H9 (cell line): Measurements from ENCODE around the gene WDR7. TPM values are rescaled to one million over a fixed set of nuclear protein-coding genes. Genes with fewer than 3 reads are reported as not detected.

Experiments used
- DNase-seq: peaks from one replicate; pipeline ENCODE4 v3.0.0-alpha.2; 2017
- H2AFZ ChIP-seq: one replicate; pipeline ENCODE4 v1.6.1; 2013; ENCODE audit warnings: mild to moderate bottlenecking, low read length, control low read depth, moderate library complexity
- H2AK5ac ChIP-seq: 2 replicates; pipeline ENCODE4 v1.6.1; 2013; ENCODE audit warnings: low read length, control low read depth, mixed read lengths; ENCODE audit not compliant: insufficient read length
- H2BK120ac ChIP-seq: one replicate; pipeline ENCODE4 v1.6.1; 2013; ENCODE audit warnings: low read depth, mild to moderate bottlenecking, low read length, control low read depth, inconsistent platforms; ENCODE audit not compliant: poor library complexity, severe bottlenecking
- H2BK12ac ChIP-seq: 2 replicates; pipeline ENCODE4 v1.6.1; 2013; ENCODE audit warnings: low read length, control low read depth, mixed read lengths, low read depth; ENCODE audit not compliant: insufficient read length
- H2BK15ac ChIP-seq: 2 replicates; pipeline ENCODE4 v1.6.1; 2013; ENCODE audit warnings: low read depth, low read length, control low read depth
- H2BK20ac ChIP-seq: one replicate; pipeline ENCODE4 v1.6.1; 2013; ENCODE audit warnings: low read depth, mild to moderate bottlenecking, low read length, control low read depth, inconsistent platforms; ENCODE audit not compliant: poor library complexity, severe bottlenecking
- H2BK5ac ChIP-seq: 2 replicates; pipeline ENCODE4 v1.6.1; 2013; ENCODE audit warnings: low read length, control low read depth, mixed read lengths; ENCODE audit not compliant: insufficient read length
- H3K14ac ChIP-seq: 2 replicates; pipeline ENCODE4 v1.6.1; 2013; ENCODE audit warnings: low read length, control low read depth; ENCODE audit not compliant: insufficient read depth
- H3K18ac ChIP-seq: 2 replicates; pipeline ENCODE4 v1.6.1; 2013; ENCODE audit warnings: low read depth, mild to moderate bottlenecking, mixed read lengths, low read length, control low read depth; ENCODE audit not compliant: insufficient read length
- H3K23ac ChIP-seq: 2 replicates; pipeline ENCODE4 v1.6.1; 2013; ENCODE audit warnings: low read length, control low read depth, mixed read lengths, low read depth; ENCODE audit not compliant: insufficient read length
- H3K23me2 ChIP-seq: 2 replicates; pipeline ENCODE4 v1.6.1; 2013; ENCODE audit warnings: low read depth, mild to moderate bottlenecking, mixed read lengths, low read length, control low read depth; ENCODE audit not compliant: insufficient read length, poor library complexity, severe bottlenecking
- H3K27ac ChIP-seq: 2 replicates; pipeline ENCODE4 v1.5.1; 2013; ENCODE audit warnings: low read length, control low read depth, mixed read lengths, low read depth; ENCODE audit not compliant: insufficient read length
- H3K27me3 ChIP-seq: 2 replicates; pipeline ENCODE4 v1.6.1; 2013; ENCODE audit warnings: low read length, control low read depth, inconsistent platforms; ENCODE audit not compliant: insufficient read depth
- H3K4ac ChIP-seq: 2 replicates; pipeline ENCODE4 v1.6.1; 2013; ENCODE audit warnings: low read depth, mild to moderate bottlenecking, control low read depth, inconsistent platforms, low read length, moderate library complexity
- H3K4me1 ChIP-seq: 2 replicates; pipeline ENCODE4 v1.6.1; 2013; ENCODE audit warnings: low read length, control low read depth, inconsistent platforms; ENCODE audit not compliant: insufficient read depth
- H3K4me2 ChIP-seq: 2 replicates; pipeline ENCODE4 v1.6.1; 2013; ENCODE audit warnings: low read length, control low read depth, mixed read lengths; ENCODE audit not compliant: insufficient read length, insufficient read depth
- H3K56ac ChIP-seq: 2 replicates; pipeline ENCODE4 v1.6.1; 2013; ENCODE audit warnings: low read depth, mild to moderate bottlenecking, mixed read lengths, low read length, control low read depth; ENCODE audit not compliant: insufficient read length
- H3K79me1 ChIP-seq: 2 replicates; pipeline ENCODE4 v1.6.1; 2013; ENCODE audit warnings: low read depth, mild to moderate bottlenecking, moderate library complexity, low read length, control low read depth, inconsistent platforms; ENCODE audit not compliant: insufficient read depth, poor library complexity, severe bottlenecking
- H3K79me2 ChIP-seq: 2 replicates; pipeline ENCODE4 v1.6.1; 2013; ENCODE audit warnings: low read length, control low read depth, inconsistent platforms; ENCODE audit not compliant: insufficient read depth
- H3K9ac ChIP-seq: 2 replicates; pipeline ENCODE4 v1.6.1; 2013; ENCODE audit warnings: low read length, control low read depth, mixed read lengths; ENCODE audit not compliant: insufficient read length; ENCODE audit errors: extremely low read depth
- H3K9me3 ChIP-seq: one replicate; pipeline ENCODE4 v1.6.1; 2013; ENCODE audit warnings: low read depth, low read length, inconsistent platforms; ENCODE audit not compliant: control insufficient read depth
- H3T11ph ChIP-seq: one replicate; pipeline ENCODE4 v1.6.1; 2013; ENCODE audit warnings: mild to moderate bottlenecking, low read length, control low read depth, inconsistent platforms
- H4K20me1 ChIP-seq: one replicate; pipeline ENCODE4 v1.6.1; 2013; ENCODE audit not compliant: control insufficient read depth, insufficient read length, insufficient read depth
- H4K5ac ChIP-seq: 2 replicates; pipeline ENCODE4 v1.6.1; 2013; ENCODE audit warnings: low read depth, mild to moderate bottlenecking, mixed read lengths, low read length, control low read depth; ENCODE audit not compliant: insufficient read length
- H4K8ac ChIP-seq: replicated peaks from 2 replicates; pipeline ENCODE4 v1.6.1; 2013; ENCODE audit warnings: low read length, control low read depth, mixed read lengths, low read depth; ENCODE audit not compliant: insufficient read length
- H4K91ac ChIP-seq: 2 replicates; pipeline ENCODE4 v1.6.1; 2013; ENCODE audit warnings: low read depth, mild to moderate bottlenecking, moderate library complexity, mixed read lengths, low read length, control low read depth; ENCODE audit not compliant: insufficient read length
- H3K27ac Mint-ChIP-seq, 3 experiments: 2 replicates in 2 of 3; 3 replicates in 1 of 3; pipeline ENCODE4 v1.8.0; 2020 to 2021; ENCODE audit warnings: mixed read lengths in 3 of 3, mild to moderate bottlenecking in 1 of 3, moderate library complexity in 1 of 3
- H3K27me3 Mint-ChIP-seq: 2 replicates; pipeline ENCODE4 v1.8.0; 2021; ENCODE audit warnings: low read depth, mild to moderate bottlenecking, moderate library complexity, mixed read lengths
- H3K36me3 Mint-ChIP-seq, 3 experiments: 2 replicates in 2 of 3; 3 replicates in 1 of 3; pipeline ENCODE4 v1.8.0; 2020 to 2021; ENCODE audit warnings: low read depth in 3 of 3, mixed read lengths in 3 of 3; ENCODE audit not compliant: insufficient read depth in 1 of 3
- H3K4me1 Mint-ChIP-seq, 2 experiments: 2 replicates each; pipeline ENCODE4 v1.8.0; 2020; ENCODE audit warnings: mixed read lengths in 2 of 2
- H3K4me3 Mint-ChIP-seq, 2 experiments: 2 replicates in 1 of 2; 3 replicates in 1 of 2; pipeline ENCODE4 v1.8.0; 2020 to 2021; ENCODE audit warnings: mild to moderate bottlenecking in 2 of 2, mixed read lengths in 2 of 2, moderate library complexity in 1 of 2
- H3K9me3 Mint-ChIP-seq, 2 experiments: 2 replicates in 1 of 2; 3 replicates in 1 of 2; pipeline ENCODE4 v1.8.0; 2020; ENCODE audit warnings: mild to moderate bottlenecking in 2 of 2, mixed read lengths in 2 of 2, moderate library complexity in 1 of 2
- WGBS: extraction: QIAGEN DNeasy Blood & Tissue Kit; methylation state at CpG from one replicate; pipeline ENCODE4 v1.1.7; 2013; ENCODE audit warnings: missing lambda C conversion rate, low lambda C conversion rate, mixed read lengths; ENCODE audit not compliant: insufficient read length; ENCODE audit errors: extremely low coverage; 5-methylcytosine and 5-hydroxymethylcytosine counted together
- total RNA-seq: library from RNA; stranded (reverse); gene quantifications from 2 replicates; pipeline ENCODE4 v1.2.1, GENCODE V29; 2021
- TF ChIP-seq, protein P1 (sequence below): fragments of 200-600 bp; sonication (generic); conservative IDR thresholded peaks from 3 replicates; pipeline ENCODE4 v1.8.0; 2021; ENCODE audit warnings: antibody characterized with exemption, mild to moderate bottlenecking

WDR7 gene
- total RNA-seq, 1 experiment from 2014 or later, result 14.8 TPM

DNA sequence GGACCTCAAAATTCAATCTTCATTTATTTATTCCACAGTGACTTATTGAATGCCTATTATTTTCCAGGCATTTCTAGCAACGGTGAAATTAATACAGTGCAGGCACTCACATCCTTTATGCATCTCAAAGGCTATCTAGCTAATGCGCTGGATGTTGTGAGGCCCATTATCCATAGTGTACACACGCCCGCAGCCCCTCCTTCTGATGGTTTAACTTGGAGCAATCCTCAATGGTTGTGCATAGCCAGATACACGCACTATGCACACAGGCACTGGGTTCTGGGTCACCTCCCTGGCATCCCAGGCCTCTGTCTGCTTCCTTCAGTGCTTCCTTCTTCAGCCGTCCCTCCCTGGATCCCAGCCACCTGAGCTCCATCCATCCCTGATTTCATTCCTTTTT is 387.2 kb downstream of the WDR7 start:
- Histone ChIP-seq H2AFZ (no peak overlapping the region), H3K18ac (no peak overlapping the region), H4K20me1 (no peaks in the 10 kb centered on the region), H3K56ac (no peak overlapping the region), H2BK5ac (no peak overlapping the region), H3K4me1 (no peaks in the 10 kb centered on the region), H3K79me1 (no peaks in the 10 kb centered on the region), H2BK120ac (no peak overlapping the region), H2AK5ac (no peak overlapping the region), H3K27ac (no peak overlapping the region), H3K14ac (no peak overlapping the region), H4K5ac (no peak overlapping the region), H3K23ac (no peak overlapping the region), H3K23me2 (no peaks in the 10 kb centered on the region), H3K9me3 (no peaks in the 10 kb centered on the region), H2BK12ac (no peak overlapping the region), H3K79me2 (no peaks in the 10 kb centered on the region), H2BK20ac (no peak overlapping the region), H3T11ph (no peak overlapping the region), H4K91ac (no peak overlapping the region), H3K4ac (no peak overlapping the region), H2BK15ac (no peak overlapping the region), H4K8ac (no peak overlapping the region), H3K4me2 (no peak overlapping the region), H3K9ac (no peak overlapping the region), H3K27me3 (no peaks in the 10 kb centered on the region)
- TF ChIP-seq, protein P1, sequence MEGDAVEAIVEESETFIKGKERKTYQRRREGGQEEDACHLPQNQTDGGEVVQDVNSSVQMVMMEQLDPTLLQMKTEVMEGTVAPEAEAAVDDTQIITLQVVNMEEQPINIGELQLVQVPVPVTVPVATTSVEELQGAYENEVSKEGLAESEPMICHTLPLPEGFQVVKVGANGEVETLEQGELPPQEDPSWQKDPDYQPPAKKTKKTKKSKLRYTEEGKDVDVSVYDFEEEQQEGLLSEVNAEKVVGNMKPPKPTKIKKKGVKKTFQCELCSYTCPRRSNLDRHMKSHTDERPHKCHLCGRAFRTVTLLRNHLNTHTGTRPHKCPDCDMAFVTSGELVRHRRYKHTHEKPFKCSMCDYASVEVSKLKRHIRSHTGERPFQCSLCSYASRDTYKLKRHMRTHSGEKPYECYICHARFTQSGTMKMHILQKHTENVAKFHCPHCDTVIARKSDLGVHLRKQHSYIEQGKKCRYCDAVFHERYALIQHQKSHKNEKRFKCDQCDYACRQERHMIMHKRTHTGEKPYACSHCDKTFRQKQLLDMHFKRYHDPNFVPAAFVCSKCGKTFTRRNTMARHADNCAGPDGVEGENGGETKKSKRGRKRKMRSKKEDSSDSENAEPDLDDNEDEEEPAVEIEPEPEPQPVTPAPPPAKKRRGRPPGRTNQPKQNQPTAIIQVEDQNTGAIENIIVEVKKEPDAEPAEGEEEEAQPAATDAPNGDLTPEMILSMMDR, result no peak
- Mint-ChIP-seq H3K36me3 (no peaks in the 10 kb centered on the region; a peak in 1 of 7 replicates), H3K9me3 (no peaks in the 10 kb centered on the region), H3K27me3 (no peaks in the 10 kb centered on the region; the same call in 1 of the 2 replicates), H3K4me1 (no peaks in the 10 kb centered on the region), H3K27ac (no peak overlapping the region), H3K4me3 (no peak overlapping the region)
- WGBS, result no CpG with 5 or more reads among the region's 6 CpGs
- DNase-seq, result no peak
